ENCODE results near the gene MED7.

The MED7 gene

GRCh38 chr5:157164521-157164920 is 21.9 kb upstream of the MED7 start:
- no peak for TF ChIP-seq CTCF (IDR thresholded peaks at IDR 0.05; ENCODE audit: low read depth, low read length, missing control alignments)
- no peak overlapping the region for H3K4me3 ChIP-seq (replicated peaks; ENCODE audit: low read depth, low read length)
- no peak for DNase-seq (ENCODE audit: extremely low read depth, low read depth)

GRCh38 chr5:157162919-157163510 is 20.4 kb upstream of the MED7 start:
- no peak for TF ChIP-seq CTCF (IDR thresholded peaks at IDR 0.05; ENCODE audit: low read depth, low read length, missing control alignments)
- no peak for DNase-seq (ENCODE audit: extremely low read depth, low read depth)
- no peak overlapping the region for H3K4me3 ChIP-seq (replicated peaks; ENCODE audit: low read depth, low read length)

- no peak for TF ChIP-seq CTCF (IDR thresholded peaks at IDR 0.05; ENCODE audit: low read depth, low read length, missing control alignments)
- no peak overlapping the region for H3K4me3 ChIP-seq (replicated peaks; ENCODE audit: low read depth, low read length)
- DNase-seq (ENCODE audit: extremely low read depth, low read depth), result no peak
Measured at GRCh38 chr5:157161996-157162395, 19.3 kb upstream of the MED7 start.

GRCh38 chr5:157160001-157160400 is 17.3 kb upstream of the MED7 start:
- DNase-seq (ENCODE audit: extremely low read depth, low read depth), result no peak
- H3K4me3 ChIP-seq (replicated peaks; ENCODE audit: low read depth, low read length), result no peak overlapping the region
- no peak for TF ChIP-seq CTCF (IDR thresholded peaks at IDR 0.05; ENCODE audit: low read depth, low read length, missing control alignments)

- no peak overlapping the region for H3K4me3 ChIP-seq (replicated peaks; ENCODE audit: low read depth, low read length)
- DNase-seq (ENCODE audit: extremely low read depth, low read depth), result no peak
Measured at GRCh38 chr5:157159209-157159751, 16.6 kb upstream of the MED7 start.

GRCh38 chr5:157157293-157157891 is 14.7 kb upstream of the MED7 start:
- no peak overlapping the region for H3K4me3 ChIP-seq (replicated peaks; ENCODE audit: low read depth, low read length)
- TF ChIP-seq CTCF (IDR thresholded peaks at IDR 0.05; ENCODE audit: low read depth, low read length, missing control alignments), result no peak
- DNase-seq (ENCODE audit: extremely low read depth, low read depth), result no peak

More at GRCh38 chr5:157159209-157159751, 16.6 kb upstream of the MED7 start:
- TF ChIP-seq CTCF (IDR thresholded peaks at IDR 0.05; ENCODE audit: low read depth, low read length, missing control alignments), result no peak
